ENCODE measurements around the gene LRMDA. TPM values are rescaled to one million over a fixed set of nuclear protein-coding genes. Genes with fewer than 3 reads are reported as not detected.

LRMDA gene
- total and polyA plus RNA-seq, 2 of the 13 experiments (the other 11 are each of a cell fraction or from before 2014, with no cell fraction given) = 13.4 to 22.0 TPM

DNA sequence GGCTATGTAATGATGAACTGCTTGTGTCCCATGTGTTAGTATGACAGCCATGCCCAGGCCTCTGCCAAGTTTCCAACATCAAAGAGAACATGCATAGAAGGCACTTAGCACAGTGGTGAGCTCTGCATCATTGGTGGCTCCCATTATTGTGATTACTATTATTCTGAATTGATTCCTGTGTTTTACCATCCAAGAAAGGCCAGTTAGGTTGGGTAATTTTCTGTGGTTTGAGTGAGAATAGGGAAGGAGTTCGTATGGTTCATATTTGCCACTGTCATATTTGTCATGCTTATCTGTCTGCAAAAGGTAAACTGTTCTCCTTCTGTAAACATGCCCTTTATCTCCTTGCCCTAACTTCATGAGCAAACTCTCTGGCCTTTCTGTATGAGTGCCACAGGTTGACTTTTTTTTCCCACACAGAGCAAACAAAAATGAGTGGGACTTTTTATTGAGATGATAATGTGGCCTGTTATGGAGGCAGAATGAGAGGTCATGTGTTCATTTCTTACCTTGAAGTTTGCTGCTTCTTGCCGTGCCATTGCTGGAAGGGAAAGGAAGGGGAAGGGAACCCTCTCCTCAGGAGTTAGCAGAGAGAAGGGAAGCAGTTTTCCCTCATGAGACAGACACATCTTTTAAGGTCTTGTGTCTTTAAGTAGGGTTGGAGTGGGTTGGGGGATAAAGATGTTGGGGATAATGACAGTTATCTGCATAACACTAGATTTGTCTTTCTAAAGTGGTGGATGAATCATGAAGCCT, 301.9 kb downstream of the LRMDA start (continued):
- TF ChIP-seq MTF2 (CRISPR knock-in tag; IDR thresholded peaks at IDR 0.05; ENCODE audit: borderline replicate concordance) (no peak), FOXO1 (CRISPR knock-in tag; IDR thresholded peaks at IDR 0.05) (peak; percentile 95), ZNF749 (CRISPR knock-in tag; IDR thresholded peaks at IDR 0.05; ENCODE audit: borderline replicate concordance) (no peak), ZNF101 (CRISPR knock-in tag; IDR thresholded peaks at IDR 0.05; ENCODE audit: borderline replicate concordance, low read depth) (no peak), KLF11 (CRISPR knock-in tag; IDR thresholded peaks at IDR 0.05) (0 out of 2 replicates have a peak, but pooled peaks have one; percentile 63), PHF8 (CRISPR knock-in tag; IDR thresholded peaks at IDR 0.05) (no peak), RORA (CRISPR knock-in tag; IDR thresholded peaks at IDR 0.05) (no peak), SNAI1 (CRISPR knock-in tag; IDR thresholded peaks at IDR 0.05; ENCODE audit: borderline replicate concordance) (no peak), BCL6 (CRISPR knock-in tag; IDR thresholded peaks at IDR 0.05) (peak; percentile 94), ZNF350 (CRISPR knock-in tag; IDR thresholded peaks at IDR 0.05; ENCODE audit: borderline replicate concordance, low read depth) (no peak), ZNF644 (CRISPR knock-in tag; IDR thresholded peaks at IDR 0.05; ENCODE audit: low read depth) (peak; percentile 92), ZNF556 (CRISPR knock-in tag; IDR thresholded peaks at IDR 0.05; ENCODE audit: borderline replicate concordance) (peak; percentile 72; the same call in 1 of the 2 replicates), ASH2L (IDR thresholded peaks at IDR 0.05; ENCODE audit: insufficient read length, low read depth, low read length) (peak; percentile 65), ZNF484 (CRISPR knock-in tag; IDR thresholded peaks at IDR 0.05; ENCODE audit: borderline replicate concordance, low read depth) (no peak)
- TF ChIP-seq, protein P1, sequence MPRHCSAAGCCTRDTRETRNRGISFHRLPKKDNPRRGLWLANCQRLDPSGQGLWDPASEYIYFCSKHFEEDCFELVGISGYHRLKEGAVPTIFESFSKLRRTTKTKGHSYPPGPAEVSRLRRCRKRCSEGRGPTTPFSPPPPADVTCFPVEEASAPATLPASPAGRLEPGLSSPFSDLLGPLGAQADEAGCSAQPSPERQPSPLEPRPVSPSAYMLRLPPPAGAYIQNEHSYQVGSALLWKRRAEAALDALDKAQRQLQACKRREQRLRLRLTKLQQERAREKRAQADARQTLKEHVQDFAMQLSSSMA (CRISPR knock-in tag; IDR thresholded peaks at IDR 0.05) = no peak
- TF ChIP-seq, protein P2, sequence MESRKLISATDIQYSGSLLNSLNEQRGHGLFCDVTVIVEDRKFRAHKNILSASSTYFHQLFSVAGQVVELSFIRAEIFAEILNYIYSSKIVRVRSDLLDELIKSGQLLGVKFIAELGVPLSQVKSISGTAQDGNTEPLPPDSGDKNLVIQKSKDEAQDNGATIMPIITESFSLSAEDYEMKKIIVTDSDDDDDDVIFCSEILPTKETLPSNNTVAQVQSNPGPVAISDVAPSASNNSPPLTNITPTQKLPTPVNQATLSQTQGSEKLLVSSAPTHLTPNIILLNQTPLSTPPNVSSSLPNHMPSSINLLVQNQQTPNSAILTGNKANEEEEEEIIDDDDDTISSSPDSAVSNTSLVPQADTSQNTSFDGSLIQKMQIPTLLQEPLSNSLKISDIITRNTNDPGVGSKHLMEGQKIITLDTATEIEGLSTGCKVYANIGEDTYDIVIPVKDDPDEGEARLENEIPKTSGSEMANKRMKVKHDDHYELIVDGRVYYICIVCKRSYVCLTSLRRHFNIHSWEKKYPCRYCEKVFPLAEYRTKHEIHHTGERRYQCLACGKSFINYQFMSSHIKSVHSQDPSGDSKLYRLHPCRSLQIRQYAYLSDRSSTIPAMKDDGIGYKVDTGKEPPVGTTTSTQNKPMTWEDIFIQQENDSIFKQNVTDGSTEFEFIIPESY (CRISPR knock-in tag; IDR thresholded peaks at IDR 0.05) = peak; percentile 52; the same call in 1 of the 2 replicates
- TF ChIP-seq, protein P3, sequence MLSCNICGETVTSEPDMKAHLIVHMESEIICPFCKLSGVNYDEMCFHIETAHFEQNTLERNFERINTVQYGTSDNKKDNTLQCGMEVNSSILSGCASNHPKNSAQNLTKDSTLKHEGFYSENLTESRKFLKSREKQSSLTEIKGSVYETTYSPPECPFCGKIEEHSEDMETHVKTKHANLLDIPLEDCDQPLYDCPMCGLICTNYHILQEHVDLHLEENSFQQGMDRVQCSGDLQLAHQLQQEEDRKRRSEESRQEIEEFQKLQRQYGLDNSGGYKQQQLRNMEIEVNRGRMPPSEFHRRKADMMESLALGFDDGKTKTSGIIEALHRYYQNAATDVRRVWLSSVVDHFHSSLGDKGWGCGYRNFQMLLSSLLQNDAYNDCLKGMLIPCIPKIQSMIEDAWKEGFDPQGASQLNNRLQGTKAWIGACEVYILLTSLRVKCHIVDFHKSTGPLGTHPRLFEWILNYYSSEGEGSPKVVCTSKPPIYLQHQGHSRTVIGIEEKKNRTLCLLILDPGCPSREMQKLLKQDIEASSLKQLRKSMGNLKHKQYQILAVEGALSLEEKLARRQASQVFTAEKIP (CRISPR knock-in tag; IDR thresholded peaks at IDR 0.05; ENCODE audit: borderline replicate concordance) = no peak
- TF ChIP-seq, protein P4, sequence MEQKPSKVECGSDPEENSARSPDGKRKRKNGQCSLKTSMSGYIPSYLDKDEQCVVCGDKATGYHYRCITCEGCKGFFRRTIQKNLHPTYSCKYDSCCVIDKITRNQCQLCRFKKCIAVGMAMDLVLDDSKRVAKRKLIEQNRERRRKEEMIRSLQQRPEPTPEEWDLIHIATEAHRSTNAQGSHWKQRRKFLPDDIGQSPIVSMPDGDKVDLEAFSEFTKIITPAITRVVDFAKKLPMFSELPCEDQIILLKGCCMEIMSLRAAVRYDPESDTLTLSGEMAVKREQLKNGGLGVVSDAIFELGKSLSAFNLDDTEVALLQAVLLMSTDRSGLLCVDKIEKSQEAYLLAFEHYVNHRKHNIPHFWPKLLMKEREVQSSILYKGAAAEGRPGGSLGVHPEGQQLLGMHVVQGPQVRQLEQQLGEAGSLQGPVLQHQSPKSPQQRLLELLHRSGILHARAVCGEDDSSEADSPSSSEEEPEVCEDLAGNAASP (CRISPR knock-in tag; IDR thresholded peaks at IDR 0.05; ENCODE audit: borderline replicate concordance) = peak; percentile 95; the same call in 1 of the 2 replicates
- TF ChIP-seq, protein P5, sequence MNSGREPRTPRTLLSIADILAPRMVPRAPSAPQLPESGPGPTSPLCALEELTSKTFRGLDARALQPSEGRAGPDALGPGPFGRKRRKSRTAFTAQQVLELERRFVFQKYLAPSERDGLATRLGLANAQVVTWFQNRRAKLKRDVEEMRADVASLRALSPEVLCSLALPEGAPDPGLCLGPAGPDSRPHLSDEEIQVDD (CRISPR knock-in tag; IDR thresholded peaks at IDR 0.05; ENCODE audit: borderline replicate concordance) = no peak
- TF ChIP-seq, protein P6, sequence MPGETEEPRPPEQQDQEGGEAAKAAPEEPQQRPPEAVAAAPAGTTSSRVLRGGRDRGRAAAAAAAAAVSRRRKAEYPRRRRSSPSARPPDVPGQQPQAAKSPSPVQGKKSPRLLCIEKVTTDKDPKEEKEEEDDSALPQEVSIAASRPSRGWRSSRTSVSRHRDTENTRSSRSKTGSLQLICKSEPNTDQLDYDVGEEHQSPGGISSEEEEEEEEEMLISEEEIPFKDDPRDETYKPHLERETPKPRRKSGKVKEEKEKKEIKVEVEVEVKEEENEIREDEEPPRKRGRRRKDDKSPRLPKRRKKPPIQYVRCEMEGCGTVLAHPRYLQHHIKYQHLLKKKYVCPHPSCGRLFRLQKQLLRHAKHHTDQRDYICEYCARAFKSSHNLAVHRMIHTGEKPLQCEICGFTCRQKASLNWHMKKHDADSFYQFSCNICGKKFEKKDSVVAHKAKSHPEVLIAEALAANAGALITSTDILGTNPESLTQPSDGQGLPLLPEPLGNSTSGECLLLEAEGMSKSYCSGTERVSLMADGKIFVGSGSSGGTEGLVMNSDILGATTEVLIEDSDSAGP (CRISPR knock-in tag; IDR thresholded peaks at IDR 0.05; ENCODE audit: borderline replicate concordance) = no peak

Data from HepG2 (cell line).